HepG2 (cell line): ENCODE results near the gene ELK1. TPM values are rescaled to one million over a fixed set of nuclear protein-coding genes. Genes with fewer than 3 reads are reported as not detected.

Experiments
- ATF4 ChIP-seq, 2 experiments: fragments of 450-650 bp in 1 of 2; sonication (generic) in 1 of 2; formaldehyde crosslinking; IDR thresholded peaks; 2 replicates each; pipeline versions ENCODE4 v1.5.0 to v1.8.0; 2020 to 2022; ENCODE audit warnings: mild to moderate bottlenecking in 1 of 2, missing genetic modification reagents in 1 of 2
- CBX1 ChIP-seq: IDR thresholded peaks from one replicate; pipeline ENCODE4 v1.6.1; 2016; ENCODE audit warnings: antibody characterized with exemption, low read depth
- CEBPB ChIP-seq: IDR thresholded peaks from 2 replicates; pipeline ENCODE4 v1.6.1; 2011; ENCODE audit warnings: low read depth, low read length, improper control_type of control experiment, borderline replicate concordance
- MEIS1 ChIP-seq: sonication (generic); formaldehyde crosslinking; IDR thresholded peaks from 2 replicates; pipeline ENCODE4 v1.9.0; 2021; ENCODE audit warnings: mild to moderate bottlenecking, missing genetic modification reagents, moderate library complexity, borderline replicate concordance
- MLXIP ChIP-seq: sonication (generic); formaldehyde crosslinking; IDR thresholded peaks from 2 replicates; pipeline ENCODE4 v1.9.0; 2021; ENCODE audit warnings: missing genetic modification reagents, borderline replicate concordance
- MZF1 ChIP-seq: sonication (generic); formaldehyde crosslinking; IDR thresholded peaks from 2 replicates; pipeline ENCODE4 v1.8.1; 2023; ENCODE audit warnings: mild to moderate bottlenecking, missing genetic modification reagents, borderline replicate concordance
- SNAI1 ChIP-seq: sonication (generic); formaldehyde crosslinking; IDR thresholded peaks from 2 replicates; pipeline ENCODE4 v1.5.0; 2020; ENCODE audit warnings: mild to moderate bottlenecking, missing genetic modification reagents, borderline replicate concordance
- SNRNP70 ChIP-seq: fragments of 200-400 bp; formaldehyde crosslinking; IDR thresholded peaks from 2 replicates; pipeline ENCODE4 v1.6.1; 2017; ENCODE audit warnings: mild to moderate bottlenecking, low read depth, low read length, moderate library complexity
- STAG1 ChIP-seq: sonication (generic); formaldehyde crosslinking; IDR thresholded peaks from 2 replicates; pipeline ENCODE4 v1.4.0; 2020; ENCODE audit warnings: missing genetic modification reagents
- TBP ChIP-seq: sonication (generic); formaldehyde crosslinking; IDR thresholded peaks from 2 replicates; pipeline ENCODE4 v1.5.0; 2020; ENCODE audit warnings: missing genetic modification reagents
- TBX3 ChIP-seq: fragments of 450-650 bp; IDR thresholded peaks from 2 replicates; pipeline ENCODE4 v1.6.1; 2017; ENCODE audit warnings: antibody characterized with exemption, mild to moderate bottlenecking, inconsistent platforms, borderline replicate concordance
- ZFP62 ChIP-seq: sonication (generic); formaldehyde crosslinking; IDR thresholded peaks from 2 replicates; pipeline ENCODE4 v1.4.0; 2020; ENCODE audit warnings: missing genetic modification reagents
- ZKSCAN8 ChIP-seq: IDR thresholded peaks from 2 replicates; pipeline ENCODE4 v1.6.1; 2016; ENCODE audit warnings: borderline replicate concordance, missing genetic modification reagents, missing compliant biosample characterization
- ZNF44 ChIP-seq: sonication (generic); formaldehyde crosslinking; IDR thresholded peaks from 2 replicates; pipeline ENCODE4 v1.5.1; 2020; ENCODE audit warnings: mild to moderate bottlenecking, missing genetic modification reagents
- ZNF737 ChIP-seq: sonication (generic); formaldehyde crosslinking; IDR thresholded peaks from 2 replicates; pipeline ENCODE4 v1.5.0; 2020; ENCODE audit warnings: missing genetic modification reagents, mild to moderate bottlenecking, borderline replicate concordance
- ZNF879 ChIP-seq: sonication (generic); formaldehyde crosslinking; IDR thresholded peaks from 2 replicates; pipeline ENCODE4 v1.8.1; 2023; ENCODE audit warnings: missing genetic modification reagents
- polyA plus RNA-seq, 8 experiments: library from polyadenylated mRNA; depleted of rRNA in 3 of 8; stranded (reverse) in 7 of 8; unstranded in 1 of 8; fragments of >200 nt; fragmentation: Illumina TruSeq in 4 of 8; extraction: Trizol in 4 of 8; gene quantifications; 2 replicates each; pipeline versions ENCODE4 v1.2.1 to v1.2.3, GENCODE V29; 2011 to 2016; ENCODE audit warnings: low read depth in 4 of 8, missing spikeins in 1 of 8, mixed read lengths in 1 of 8; ENCODE audit not compliant: insufficient read depth in 1 of 8
- total RNA-seq, 5 experiments: library from RNA; depleted of rRNA; stranded (reverse); fragments of >200 nt; fragmentation: Illumina TruSeq; extraction: Trizol; gene quantifications; 2 replicates each; pipeline ENCODE4 v1.2.3, GENCODE V29; 2016; ENCODE audit warnings: low read depth in 1 of 5
- TF ChIP-seq, protein P1 (sequence below): fragments of 450-650 bp; IDR thresholded peaks from 2 replicates; pipeline ENCODE4 v1.6.1; 2017; ENCODE audit warnings: mild to moderate bottlenecking
- TF ChIP-seq, protein P2 (sequence below): IDR thresholded peaks from 2 replicates; pipeline ENCODE4 v1.6.1; 2016; ENCODE audit warnings: low read depth, control low read depth
- TF ChIP-seq, protein P3 (sequence below): sonication (generic); formaldehyde crosslinking; IDR thresholded peaks from 2 replicates; pipeline ENCODE4 v1.9.0; 2021; ENCODE audit warnings: missing genetic modification reagents, mild to moderate bottlenecking, borderline replicate concordance

The ELK1 gene
- total and polyA plus RNA-seq, 2 of the 13 experiments (the other 11 are each of a cell fraction or from before 2014, with no cell fraction given): 4.3 to 7.2 TPM

GRCh38 chrX:47619486-47620302 lies 30.7 kb downstream of the ELK1 start, which contains the start of gene SYN1 (continued):
- TF ChIP-seq, protein P1, sequence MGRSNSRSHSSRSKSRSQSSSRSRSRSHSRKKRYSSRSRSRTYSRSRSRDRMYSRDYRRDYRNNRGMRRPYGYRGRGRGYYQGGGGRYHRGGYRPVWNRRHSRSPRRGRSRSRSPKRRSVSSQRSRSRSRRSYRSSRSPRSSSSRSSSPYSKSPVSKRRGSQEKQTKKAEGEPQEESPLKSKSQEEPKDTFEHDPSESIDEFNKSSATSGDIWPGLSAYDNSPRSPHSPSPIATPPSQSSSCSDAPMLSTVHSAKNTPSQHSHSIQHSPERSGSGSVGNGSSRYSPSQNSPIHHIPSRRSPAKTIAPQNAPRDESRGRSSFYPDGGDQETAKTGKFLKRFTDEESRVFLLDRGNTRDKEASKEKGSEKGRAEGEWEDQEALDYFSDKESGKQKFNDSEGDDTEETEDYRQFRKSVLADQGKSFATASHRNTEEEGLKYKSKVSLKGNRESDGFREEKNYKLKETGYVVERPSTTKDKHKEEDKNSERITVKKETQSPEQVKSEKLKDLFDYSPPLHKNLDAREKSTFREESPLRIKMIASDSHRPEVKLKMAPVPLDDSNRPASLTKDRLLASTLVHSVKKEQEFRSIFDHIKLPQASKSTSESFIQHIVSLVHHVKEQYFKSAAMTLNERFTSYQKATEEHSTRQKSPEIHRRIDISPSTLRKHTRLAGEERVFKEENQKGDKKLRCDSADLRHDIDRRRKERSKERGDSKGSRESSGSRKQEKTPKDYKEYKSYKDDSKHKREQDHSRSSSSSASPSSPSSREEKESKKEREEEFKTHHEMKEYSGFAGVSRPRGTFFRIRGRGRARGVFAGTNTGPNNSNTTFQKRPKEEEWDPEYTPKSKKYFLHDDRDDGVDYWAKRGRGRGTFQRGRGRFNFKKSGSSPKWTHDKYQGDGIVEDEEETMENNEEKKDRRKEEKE: no peak
- no peak for TF ChIP-seq SNAI1 (CRISPR knock-in tag)
- TF ChIP-seq SNRNP70: no peak
- TF ChIP-seq ZKSCAN8 (CRISPR knock-in tag): no peak
- no peak for TF ChIP-seq MEIS1 (CRISPR knock-in tag)
- TF ChIP-seq MZF1 (CRISPR knock-in tag): no peak
- no peak for TF ChIP-seq ZFP62 (CRISPR knock-in tag)
- no peak for TF ChIP-seq ZNF44 (CRISPR knock-in tag)
- no peak for TF ChIP-seq CBX1
- TF ChIP-seq CEBPB: no peak
- TF ChIP-seq, protein P2, sequence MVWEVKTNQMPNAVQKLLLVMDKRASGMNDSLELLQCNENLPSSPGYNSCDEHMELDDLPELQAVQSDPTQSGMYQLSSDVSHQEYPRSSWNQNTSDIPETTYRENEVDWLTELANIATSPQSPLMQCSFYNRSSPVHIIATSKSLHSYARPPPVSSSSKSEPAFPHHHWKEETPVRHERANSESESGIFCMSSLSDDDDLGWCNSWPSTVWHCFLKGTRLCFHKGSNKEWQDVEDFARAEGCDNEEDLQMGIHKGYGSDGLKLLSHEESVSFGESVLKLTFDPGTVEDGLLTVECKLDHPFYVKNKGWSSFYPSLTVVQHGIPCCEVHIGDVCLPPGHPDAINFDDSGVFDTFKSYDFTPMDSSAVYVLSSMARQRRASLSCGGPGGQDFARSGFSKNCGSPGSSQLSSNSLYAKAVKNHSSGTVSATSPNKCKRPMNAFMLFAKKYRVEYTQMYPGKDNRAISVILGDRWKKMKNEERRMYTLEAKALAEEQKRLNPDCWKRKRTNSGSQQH (CRISPR knock-in tag): no peak
- no peak for TF ChIP-seq TBP (CRISPR knock-in tag)
- TF ChIP-seq STAG1 (CRISPR knock-in tag): no peak
- no peak for TF ChIP-seq ATF4 (CRISPR knock-in tag; IDR thresholded peaks at IDR 0.05)
- no peak for TF ChIP-seq ZNF737 (CRISPR knock-in tag)
- TF ChIP-seq TBX3: peak; percentile 42; the same call in 1 of the 2 replicates
- TF ChIP-seq MLXIP (CRISPR knock-in tag): peak; percentile 42; the same call in 1 of the 2 replicates
- TF ChIP-seq, protein P3, sequence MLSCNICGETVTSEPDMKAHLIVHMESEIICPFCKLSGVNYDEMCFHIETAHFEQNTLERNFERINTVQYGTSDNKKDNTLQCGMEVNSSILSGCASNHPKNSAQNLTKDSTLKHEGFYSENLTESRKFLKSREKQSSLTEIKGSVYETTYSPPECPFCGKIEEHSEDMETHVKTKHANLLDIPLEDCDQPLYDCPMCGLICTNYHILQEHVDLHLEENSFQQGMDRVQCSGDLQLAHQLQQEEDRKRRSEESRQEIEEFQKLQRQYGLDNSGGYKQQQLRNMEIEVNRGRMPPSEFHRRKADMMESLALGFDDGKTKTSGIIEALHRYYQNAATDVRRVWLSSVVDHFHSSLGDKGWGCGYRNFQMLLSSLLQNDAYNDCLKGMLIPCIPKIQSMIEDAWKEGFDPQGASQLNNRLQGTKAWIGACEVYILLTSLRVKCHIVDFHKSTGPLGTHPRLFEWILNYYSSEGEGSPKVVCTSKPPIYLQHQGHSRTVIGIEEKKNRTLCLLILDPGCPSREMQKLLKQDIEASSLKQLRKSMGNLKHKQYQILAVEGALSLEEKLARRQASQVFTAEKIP (CRISPR knock-in tag): no peak
- TF ChIP-seq ZNF879 (CRISPR knock-in tag): no peak
